Nephron (organoid): Measurements from ENCODE around the gene PIF1.

Experiments used
- H3K27ac Mint-ChIP-seq, 3 experiments: 2 replicates each; pipeline ENCODE4 v1.8.0; 2020; ENCODE audit warnings: mixed read lengths in 3 of 3, mild to moderate bottlenecking in 2 of 3, moderate library complexity in 1 of 3
- H3K27me3 Mint-ChIP-seq: 2 replicates; pipeline ENCODE4 v1.8.0; 2021; ENCODE audit warnings: low read depth, mild to moderate bottlenecking, moderate library complexity, mixed read lengths
- H3K36me3 Mint-ChIP-seq: 2 replicates; pipeline ENCODE4 v1.8.0; 2020; ENCODE audit warnings: low read depth, mixed read lengths
- H3K4me1 Mint-ChIP-seq: 2 replicates; pipeline ENCODE4 v1.8.0; 2020; ENCODE audit warnings: mixed read lengths
- H3K4me3 Mint-ChIP-seq, 3 experiments: 2 replicates each; pipeline ENCODE4 v1.8.0; 2020; ENCODE audit warnings: mild to moderate bottlenecking in 3 of 3, mixed read lengths in 3 of 3, moderate library complexity in 2 of 3
- H3K9me3 Mint-ChIP-seq: 2 replicates; pipeline ENCODE4 v1.8.0; 2020; ENCODE audit warnings: mixed read lengths
- TF ChIP-seq, protein P1 (sequence below), 3 experiments: fragments of 200-600 bp; sonication (generic); IDR thresholded peaks; one replicate each; pipeline ENCODE4 v1.5.0; 2021; ENCODE audit warnings: antibody characterized with exemption in 3 of 3; ENCODE audit not compliant: unreplicated experiment in 3 of 3

The PIF1 gene

DNA sequence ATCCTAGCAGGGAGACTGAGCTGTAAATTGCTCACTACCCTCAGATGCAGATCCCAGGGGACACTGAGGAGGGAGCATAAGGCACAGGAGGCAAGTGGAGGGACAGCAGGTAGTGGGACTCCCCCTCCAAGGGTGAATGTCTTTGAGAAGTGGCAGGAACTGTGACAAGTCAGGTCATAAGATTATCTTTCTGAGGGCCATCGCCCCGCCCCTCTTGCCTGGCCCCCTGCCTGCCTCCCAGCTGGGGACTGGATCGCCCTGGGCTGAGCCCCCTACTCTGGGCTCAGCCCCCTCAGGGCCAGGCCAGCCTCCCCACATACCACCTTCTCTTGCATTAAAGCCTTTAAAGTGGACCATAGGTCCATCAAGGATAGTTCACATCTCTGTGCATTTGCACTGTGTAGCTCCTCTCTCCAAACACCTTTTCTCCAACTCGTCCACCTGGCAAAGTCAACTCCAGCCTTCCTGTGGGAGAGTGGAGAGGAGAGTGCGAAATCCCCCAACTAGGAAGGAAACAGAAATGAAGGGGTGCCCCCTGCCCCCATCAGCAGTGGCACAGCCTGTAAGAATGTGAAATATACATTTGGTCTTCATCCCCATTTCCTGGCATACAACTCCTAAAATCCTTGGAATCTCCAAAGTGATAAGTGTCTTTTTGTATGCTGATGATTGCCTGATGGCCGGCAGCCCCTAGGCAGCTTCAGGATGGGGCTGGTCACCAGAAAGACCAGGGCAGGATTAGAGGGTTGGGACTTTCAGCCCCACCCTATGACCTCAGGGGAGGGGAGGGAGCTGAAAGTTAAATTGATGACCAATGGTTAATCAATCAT is 14.7 kb downstream of the PIF1 start:
- Mint-ChIP-seq H3K9me3 (no peaks in the 10 kb centered on the region), H3K27me3 (peaks cover 3% of the 10 kb centered on the region), H3K4me1 (peaks cover 20% of the 10 kb centered on the region), H3K4me3 (no peak overlapping the region), H3K27ac (no peak overlapping the region), H3K36me3 (no peaks in the 10 kb centered on the region)
- TF ChIP-seq, protein P1, sequence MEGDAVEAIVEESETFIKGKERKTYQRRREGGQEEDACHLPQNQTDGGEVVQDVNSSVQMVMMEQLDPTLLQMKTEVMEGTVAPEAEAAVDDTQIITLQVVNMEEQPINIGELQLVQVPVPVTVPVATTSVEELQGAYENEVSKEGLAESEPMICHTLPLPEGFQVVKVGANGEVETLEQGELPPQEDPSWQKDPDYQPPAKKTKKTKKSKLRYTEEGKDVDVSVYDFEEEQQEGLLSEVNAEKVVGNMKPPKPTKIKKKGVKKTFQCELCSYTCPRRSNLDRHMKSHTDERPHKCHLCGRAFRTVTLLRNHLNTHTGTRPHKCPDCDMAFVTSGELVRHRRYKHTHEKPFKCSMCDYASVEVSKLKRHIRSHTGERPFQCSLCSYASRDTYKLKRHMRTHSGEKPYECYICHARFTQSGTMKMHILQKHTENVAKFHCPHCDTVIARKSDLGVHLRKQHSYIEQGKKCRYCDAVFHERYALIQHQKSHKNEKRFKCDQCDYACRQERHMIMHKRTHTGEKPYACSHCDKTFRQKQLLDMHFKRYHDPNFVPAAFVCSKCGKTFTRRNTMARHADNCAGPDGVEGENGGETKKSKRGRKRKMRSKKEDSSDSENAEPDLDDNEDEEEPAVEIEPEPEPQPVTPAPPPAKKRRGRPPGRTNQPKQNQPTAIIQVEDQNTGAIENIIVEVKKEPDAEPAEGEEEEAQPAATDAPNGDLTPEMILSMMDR (IDR thresholded peaks at IDR 0.05; ENCODE audit: unreplicated experiment in 3 of 3): no peak

DNA sequence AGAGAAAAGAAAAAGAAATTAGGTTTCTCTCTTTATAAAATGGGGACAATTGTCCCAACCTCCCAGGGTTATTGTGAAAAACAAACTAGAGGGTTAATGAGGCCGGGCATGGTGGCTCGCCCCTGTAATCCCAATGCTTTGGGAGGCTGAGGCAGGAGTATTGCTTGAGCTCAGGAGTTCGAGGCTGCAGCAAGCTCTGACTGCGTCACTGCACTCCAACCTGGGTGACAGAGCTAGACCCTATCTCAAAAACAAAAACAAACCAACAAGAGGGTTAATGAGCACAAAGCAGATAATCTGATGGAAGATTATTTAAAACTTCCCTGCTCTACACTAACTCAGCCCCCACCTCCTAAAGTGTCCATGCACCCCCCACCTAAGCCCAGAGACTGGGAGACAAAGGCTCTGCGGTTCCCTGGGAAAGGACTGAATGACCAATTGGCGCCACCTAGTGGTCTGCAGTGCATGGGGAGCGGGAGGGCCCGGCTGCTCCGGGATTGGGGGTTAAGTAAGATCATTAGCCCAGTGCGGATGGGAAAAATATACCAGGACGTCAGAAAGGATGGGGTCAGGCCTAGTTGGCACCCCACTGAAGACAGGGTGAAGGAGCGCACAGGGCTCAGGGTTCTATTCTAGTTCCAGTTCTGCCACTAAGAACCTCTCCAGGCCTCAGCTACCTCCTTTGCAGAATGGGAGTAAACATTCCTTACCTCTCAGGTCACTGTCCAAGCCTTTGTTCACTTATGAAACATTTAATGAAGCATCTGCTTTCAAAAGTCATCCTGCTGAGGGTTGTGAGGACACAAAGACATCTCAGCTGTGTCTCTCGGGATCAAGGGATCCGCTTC is 15.6 kb downstream of the PIF1 start:
- Mint-ChIP-seq H3K9me3 (no peaks in the 10 kb centered on the region), H3K4me3 (no peak overlapping the region), H3K36me3 (no peaks in the 10 kb centered on the region), H3K4me1 (peaks cover 20% of the 10 kb centered on the region), H3K27ac (peak overlapping the region in 2 of 3 experiments; percentile 4 to 66), H3K27me3 (peaks cover 3% of the 10 kb centered on the region)
- TF ChIP-seq, protein P1 (IDR thresholded peaks at IDR 0.05; ENCODE audit: unreplicated experiment in 3 of 3): peak; percentile 87 to 93 (median 89)

DNA sequence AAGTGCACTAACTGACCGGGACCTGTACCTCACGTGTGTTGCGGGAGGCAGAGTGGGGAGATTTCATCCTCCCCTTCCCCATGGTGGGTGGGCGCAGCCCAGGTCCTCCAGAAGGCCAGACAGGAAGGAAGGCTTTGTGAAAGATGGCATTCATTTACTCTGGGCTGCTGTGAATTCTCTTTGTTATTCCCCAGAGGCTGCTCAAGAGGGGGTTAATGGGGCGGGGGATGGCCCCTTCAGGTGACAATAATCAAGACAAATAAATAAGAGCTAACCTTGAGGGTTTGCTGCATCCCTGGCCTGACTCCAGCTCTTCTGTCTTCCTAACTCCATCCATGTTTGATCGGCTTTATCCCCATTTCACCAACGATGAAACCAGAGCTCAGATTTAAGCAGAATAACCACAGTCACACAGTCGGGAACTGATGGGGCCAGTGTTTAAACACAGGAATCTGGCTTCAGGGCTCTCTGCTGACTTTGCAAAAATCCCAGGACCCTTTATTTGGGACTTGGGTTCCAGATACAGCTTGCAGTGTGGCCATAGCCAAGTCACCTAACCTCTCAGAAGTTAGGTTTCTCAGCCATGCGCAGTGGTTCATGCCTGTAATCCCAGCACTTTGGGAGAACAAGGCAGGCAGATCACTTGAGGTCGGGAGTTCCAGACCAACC is 16.5 kb downstream of the PIF1 start:
- H3K4me3 Mint-ChIP-seq: no peak overlapping the region
- TF ChIP-seq, protein P1 (IDR thresholded peaks at IDR 0.05; ENCODE audit: unreplicated experiment in 3 of 3): no peak
- peaks cover 3% of the 10 kb centered on the region for H3K27me3 Mint-ChIP-seq
- peaks cover 20% of the 10 kb centered on the region for H3K4me1 Mint-ChIP-seq
- no peaks in the 10 kb centered on the region for H3K9me3 Mint-ChIP-seq
- H3K36me3 Mint-ChIP-seq: no peaks in the 10 kb centered on the region
- no peak overlapping the region for H3K27ac Mint-ChIP-seq

- H3K27ac Mint-ChIP-seq: no peak overlapping the region
- no peak overlapping the region for H3K4me3 Mint-ChIP-seq
- H3K9me3 Mint-ChIP-seq: no peaks in the 10 kb centered on the region
- no peaks in the 10 kb centered on the region for H3K36me3 Mint-ChIP-seq
- TF ChIP-seq, protein P1 (IDR thresholded peaks at IDR 0.05; ENCODE audit: unreplicated experiment in 3 of 3): no peak
- H3K27me3 Mint-ChIP-seq: peaks cover 3% of the 10 kb centered on the region
- H3K4me1 Mint-ChIP-seq: peaks cover 14% of the 10 kb centered on the region
Measured at GRCh38 chr15:64807751-64808222, 17.7 kb downstream of the PIF1 start.

DNA sequence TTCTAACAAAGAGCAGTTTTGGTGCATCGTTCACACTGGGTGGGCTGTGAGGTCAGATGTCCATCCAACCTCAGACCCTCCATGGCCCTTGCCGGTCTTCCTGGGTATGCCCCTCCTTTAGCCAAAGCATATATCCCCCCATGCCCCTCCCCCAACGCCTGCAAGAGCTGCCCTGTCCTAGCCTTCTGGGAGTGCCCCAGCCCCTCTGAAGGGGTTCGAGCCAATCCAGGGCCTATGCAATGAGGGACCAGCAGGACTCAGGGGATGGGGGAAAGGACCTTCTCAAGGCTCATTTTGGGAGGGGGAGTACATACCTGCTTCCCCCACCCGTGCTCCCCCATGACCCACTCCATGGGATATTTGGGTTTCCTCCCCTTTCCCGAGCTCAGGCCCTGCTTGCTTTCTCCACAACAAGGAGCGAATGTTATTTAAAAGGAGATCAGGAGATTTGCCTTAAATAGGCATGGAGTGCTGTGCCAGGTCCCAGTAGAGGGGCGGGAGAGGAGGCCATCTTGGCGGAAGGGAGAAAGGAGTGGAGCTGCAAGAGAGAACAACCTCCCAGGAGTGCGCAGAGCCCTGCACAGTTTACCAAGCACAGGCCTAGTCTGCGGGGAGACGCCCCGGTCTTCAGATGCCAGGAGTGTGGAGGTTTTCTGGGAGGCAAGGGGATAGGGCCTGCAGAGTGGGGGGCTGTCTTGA is 18.2 kb downstream of the PIF1 start:
- Mint-ChIP-seq H3K4me1 (peaks cover 14% of the 10 kb centered on the region), H3K4me3 (no peak overlapping the region), H3K36me3 (no peaks in the 10 kb centered on the region), H3K27me3 (peaks cover 3% of the 10 kb centered on the region), H3K9me3 (no peaks in the 10 kb centered on the region), H3K27ac (no peak overlapping the region)
- TF ChIP-seq, protein P1 (IDR thresholded peaks at IDR 0.05; ENCODE audit: unreplicated experiment in 3 of 3): no peak
